Measurements from ENCODE around the gene FAM131B.

The FAM131B gene

GRCh38 chr7:143399642-143400041, 37.1 kb upstream of the FAM131B start:
- Histone ChIP-seq H3K9ac (ENCODE audit: low read length) (no peak overlapping the region), H3K9me3 (ENCODE audit: insufficient read depth, low read length) (no peaks in the 10 kb centered on the region), H3K4me3 (ENCODE audit: low read length) (no peak overlapping the region), H3K27me3 (ENCODE audit: low read depth, low read length) (peaks cover 39% of the 10 kb centered on the region), H3K79me2 (ENCODE audit: low read length) (no peaks in the 10 kb centered on the region), H4K20me1 (ENCODE audit: insufficient read depth, low read length) (no peaks in the 10 kb centered on the region), H3K4me2 (ENCODE audit: low read length) (no peak overlapping the region), H2AFZ (ENCODE audit: low read depth, low read length) (no peak overlapping the region), H3K36me3 (replicated peaks; ENCODE audit: low read depth, low read length) (no peaks in the 10 kb centered on the region), H3K4me1 (ENCODE audit: low read length) (no peaks in the 10 kb centered on the region), H3K27ac (ENCODE audit: low read length) (no peak overlapping the region)
- TF ChIP-seq CTCF (IDR thresholded peaks at IDR 0.05; ENCODE audit: low read depth, low read length): no peak

- Histone ChIP-seq H2AFZ (ENCODE audit: low read depth, low read length) (no peak overlapping the region), H3K4me1 (ENCODE audit: low read length) (no peaks in the 10 kb centered on the region), H4K20me1 (ENCODE audit: insufficient read depth, low read length) (no peaks in the 10 kb centered on the region), H3K4me2 (ENCODE audit: low read length) (no peak overlapping the region), H3K36me3 (replicated peaks; ENCODE audit: low read depth, low read length) (no peaks in the 10 kb centered on the region), H3K79me2 (ENCODE audit: low read length) (no peaks in the 10 kb centered on the region), H3K27me3 (ENCODE audit: low read depth, low read length) (peaks cover 37% of the 10 kb centered on the region), H3K9me3 (ENCODE audit: insufficient read depth, low read length) (no peaks in the 10 kb centered on the region), H3K27ac (ENCODE audit: low read length) (no peak overlapping the region), H3K4me3 (ENCODE audit: low read length) (no peak overlapping the region), H3K9ac (ENCODE audit: low read length) (no peak overlapping the region)
- no peak for TF ChIP-seq EZH2phosphoT487 (IDR thresholded peaks at IDR 0.05; ENCODE audit: low read depth)
- no peak for TF ChIP-seq CTCF (IDR thresholded peaks at IDR 0.05; ENCODE audit: low read depth, low read length)
Observed at GRCh38 chr7:143399151-143399550, 36.6 kb upstream of the FAM131B start.

GRCh38 chr7:143398616-143399015, 36.1 kb upstream of the FAM131B start:
- Histone ChIP-seq H2AFZ (ENCODE audit: low read depth, low read length) (no peak overlapping the region), H3K36me3 (replicated peaks; ENCODE audit: low read depth, low read length) (no peaks in the 10 kb centered on the region), H3K9ac (ENCODE audit: low read length) (no peak overlapping the region), H3K4me2 (ENCODE audit: low read length) (no peak overlapping the region), H3K4me1 (ENCODE audit: low read length) (no peaks in the 10 kb centered on the region), H3K27ac (ENCODE audit: low read length) (no peak overlapping the region), H3K27me3 (ENCODE audit: low read depth, low read length) (peaks cover 34% of the 10 kb centered on the region), H3K9me3 (ENCODE audit: insufficient read depth, low read length) (no peaks in the 10 kb centered on the region), H3K79me2 (ENCODE audit: low read length) (no peaks in the 10 kb centered on the region), H3K4me3 (ENCODE audit: low read length) (no peak overlapping the region), H4K20me1 (ENCODE audit: insufficient read depth, low read length) (no peaks in the 10 kb centered on the region)
- TF ChIP-seq CTCF (IDR thresholded peaks at IDR 0.05; ENCODE audit: low read depth, low read length) (no peak), EZH2phosphoT487 (IDR thresholded peaks at IDR 0.05; ENCODE audit: low read depth) (no peak)

- Histone ChIP-seq H3K9me3 (ENCODE audit: insufficient read depth, low read length) (no peaks in the 10 kb centered on the region), H3K4me3 (ENCODE audit: low read length) (no peak overlapping the region), H3K79me2 (ENCODE audit: low read length) (no peaks in the 10 kb centered on the region), H3K9ac (ENCODE audit: low read length) (no peak overlapping the region), H3K27ac (ENCODE audit: low read length) (no peak overlapping the region), H2AFZ (ENCODE audit: low read depth, low read length) (no peak overlapping the region), H3K4me2 (ENCODE audit: low read length) (no peak overlapping the region), H3K4me1 (ENCODE audit: low read length) (no peaks in the 10 kb centered on the region), H4K20me1 (ENCODE audit: insufficient read depth, low read length) (no peaks in the 10 kb centered on the region), H3K36me3 (replicated peaks; ENCODE audit: low read depth, low read length) (no peaks in the 10 kb centered on the region), H3K27me3 (ENCODE audit: low read depth, low read length) (peaks cover 27% of the 10 kb centered on the region)
- TF ChIP-seq CTCF (IDR thresholded peaks at IDR 0.05; ENCODE audit: low read depth, low read length) (no peak), EZH2phosphoT487 (IDR thresholded peaks at IDR 0.05; ENCODE audit: low read depth) (no peak)
Observed at GRCh38 chr7:143397710-143398530, 35.4 kb upstream of the FAM131B start.
